Neural cell (in vitro differentiated cells): ENCODE results near the gene PROC. TPM values are rescaled to one million over a fixed set of nuclear protein-coding genes. Genes with fewer than 3 reads are reported as not detected.
A peak's percentile ranks its signal among the peaks of the same experiment; 100 is the strongest.

Experiments
- H2AFZ ChIP-seq: fragments of 200-600, 300-800 bp; sonication (generic), shearing (Covaris generic); 2 replicates; pipeline ENCODE4 v1.6.0; 2014; ENCODE audit warnings: low read depth, mild to moderate bottlenecking, antibody characterized with exemption, low read length, moderate library complexity
- H3F3A ChIP-seq: fragments of 200-600 bp; shearing (Covaris generic); 2 replicates; pipeline ENCODE4 v1.6.1; 2016; ENCODE audit warnings: mild to moderate bottlenecking, moderate library complexity, mixed read lengths, antibody characterized with exemption, low read length; ENCODE audit not compliant: insufficient read depth, poor library complexity, severe bottlenecking
- H3K27ac ChIP-seq: fragments of 200-600, 300-800 bp; sonication (generic), shearing (Covaris generic); 2 replicates; pipeline ENCODE4 v1.5.1; 2014; ENCODE audit warnings: mild to moderate bottlenecking, low read length, moderate library complexity
- H3K27me3 ChIP-seq: fragments of 300-800, 200-600 bp; sonication (generic), shearing (Covaris generic); 2 replicates; pipeline ENCODE4 v1.6.0; 2014; ENCODE audit warnings: mild to moderate bottlenecking, low read depth, low read length, moderate library complexity; ENCODE audit not compliant: insufficient read depth
- H3K36me3 ChIP-seq: fragments of 300-800, 200-600 bp; sonication (generic), shearing (Covaris generic); 2 replicates; pipeline ENCODE4 v1.5.1; 2014; ENCODE audit warnings: mild to moderate bottlenecking, antibody characterized with exemption, low read length, moderate library complexity; ENCODE audit not compliant: insufficient read depth
- H3K4me2 ChIP-seq: fragments of 300-800, 200-600 bp; sonication (generic), shearing (Covaris generic); 2 replicates; pipeline ENCODE4 v1.6.0; 2014; ENCODE audit warnings: mild to moderate bottlenecking, low read length
- H3K4me3 ChIP-seq: fragments of 300-800, 200-600 bp; sonication (generic), shearing (Covaris generic); 2 replicates; pipeline ENCODE4 v1.5.1; 2014; ENCODE audit warnings: mild to moderate bottlenecking, low read length, moderate library complexity
- H3K79me2 ChIP-seq: fragments of 200-600 bp; shearing (Covaris generic); replicated peaks from 2 replicates; pipeline ENCODE4 v1.6.0; 2014; ENCODE audit warnings: mild to moderate bottlenecking, low read length, moderate library complexity; ENCODE audit not compliant: insufficient read depth
- H3K9ac ChIP-seq: fragments of 300-800, 200-600 bp; sonication (generic), shearing (Covaris generic); 2 replicates; pipeline ENCODE4 v1.6.1; 2016; ENCODE audit warnings: mild to moderate bottlenecking, low read length, mixed read lengths
- H3K9me2 ChIP-seq: fragments of 200-600 bp; shearing (Covaris generic); 2 replicates; pipeline ENCODE4 v1.6.1; 2016; ENCODE audit warnings: mild to moderate bottlenecking, low read length, mixed read lengths; ENCODE audit not compliant: insufficient read depth
- H3K9me3 ChIP-seq: fragments of 200-600, 300-800 bp; sonication (generic), shearing (Covaris generic); 2 replicates; pipeline ENCODE4 v1.6.1; 2016; ENCODE audit warnings: mild to moderate bottlenecking, mixed run types, low read length, moderate library complexity, mixed read lengths
- H4K20me1 ChIP-seq: fragments of 200-600 bp; shearing (Covaris generic); 2 replicates; pipeline ENCODE4 v1.6.1; 2016; ENCODE audit warnings: mild to moderate bottlenecking, mixed run types; ENCODE audit not compliant: insufficient read depth
- EP300 ChIP-seq: fragments of 450-650 bp; conservative IDR thresholded peaks from 2 replicates; pipeline ENCODE4 v1.6.1; 2014; ENCODE audit warnings: antibody characterized with exemption, mild to moderate bottlenecking, moderate library complexity; ENCODE audit not compliant: poor library complexity, severe bottlenecking
- EZH2 ChIP-seq: fragments of 200-600, 300-800 bp; shearing (Covaris generic), sonication (generic); IDR thresholded peaks from 2 replicates; pipeline ENCODE4 v1.6.1; 2014; ENCODE audit warnings: antibody characterized with exemption, low read length, borderline replicate concordance, mild to moderate bottlenecking; ENCODE audit not compliant: insufficient read depth, poor library complexity, severe bottlenecking
- MXI1 ChIP-seq: fragments of 450-650 bp; conservative IDR thresholded peaks from 2 replicates; pipeline ENCODE4 v1.6.1; 2014; ENCODE audit warnings: antibody characterized with exemption, mild to moderate bottlenecking; ENCODE audit not compliant: poor library complexity, severe bottlenecking
- POLR2AphosphoS5 ChIP-seq: IDR thresholded peaks from 2 replicates; pipeline ENCODE4 v1.6.1; 2012
- RAD21 ChIP-seq: fragments of 450-650 bp; conservative IDR thresholded peaks from 2 replicates; pipeline ENCODE4 v1.6.1; 2014; ENCODE audit warnings: antibody characterized with exemption, mild to moderate bottlenecking, moderate library complexity
- REST ChIP-seq: IDR thresholded peaks from 2 replicates; pipeline ENCODE4 v1.6.1; 2012; ENCODE audit warnings: borderline replicate concordance
- SMC3 ChIP-seq: fragments of 450-650 bp; conservative IDR thresholded peaks from 2 replicates; pipeline ENCODE4 v1.6.1; 2014; ENCODE audit warnings: antibody characterized with exemption, mild to moderate bottlenecking, moderate library complexity; ENCODE audit not compliant: poor library complexity
- TAF1 ChIP-seq: IDR thresholded peaks from 2 replicates; pipeline ENCODE4 v1.6.1; 2012; ENCODE audit warnings: low read depth
- polyA plus RNA-seq: library from polyadenylated mRNA; depleted of rRNA; stranded (reverse); fragments of >200 nt; gene quantifications from 2 replicates; pipeline ENCODE4 v1.2.3, GENCODE V29; 2014
- TF ChIP-seq, protein P1 (sequence below): fragments of 450-650 bp; IDR thresholded peaks from 2 replicates; pipeline ENCODE4 v1.5.1; 2014; ENCODE audit warnings: antibody characterized with exemption, mild to moderate bottlenecking, moderate library complexity; ENCODE audit not compliant: poor library complexity, severe bottlenecking

PROC gene
- polyA plus RNA-seq, 1 donor from 2014 or later, result 0.33 TPM

- Histone ChIP-seq H3K9me2 (no peaks in the 10 kb centered on the region), H4K20me1 (no peaks in the 10 kb centered on the region), H3K9ac (peak overlapping the region; percentile 36), H3K4me2 (peak overlapping the region; percentile 25), H2AFZ (no peak overlapping the region), H3K9me3 (no peaks in the 10 kb centered on the region), H3K27ac (no peak overlapping the region), H3K27me3 (peaks cover 32% of the 10 kb centered on the region), H3K79me2 (no peaks in the 10 kb centered on the region), H3K36me3 (no peaks in the 10 kb centered on the region), H3K4me3 (peak overlapping the region; percentile 68), H3F3A (no peaks in the 10 kb centered on the region)
- no peak for TF ChIP-seq EP300
- no peak for TF ChIP-seq RAD21
- no peak for TF ChIP-seq MXI1
- no peak for TF ChIP-seq EZH2
- no peak for TF ChIP-seq POLR2AphosphoS5
- TF ChIP-seq REST, result no peak
- no peak for TF ChIP-seq SMC3
- TF ChIP-seq, protein P1, sequence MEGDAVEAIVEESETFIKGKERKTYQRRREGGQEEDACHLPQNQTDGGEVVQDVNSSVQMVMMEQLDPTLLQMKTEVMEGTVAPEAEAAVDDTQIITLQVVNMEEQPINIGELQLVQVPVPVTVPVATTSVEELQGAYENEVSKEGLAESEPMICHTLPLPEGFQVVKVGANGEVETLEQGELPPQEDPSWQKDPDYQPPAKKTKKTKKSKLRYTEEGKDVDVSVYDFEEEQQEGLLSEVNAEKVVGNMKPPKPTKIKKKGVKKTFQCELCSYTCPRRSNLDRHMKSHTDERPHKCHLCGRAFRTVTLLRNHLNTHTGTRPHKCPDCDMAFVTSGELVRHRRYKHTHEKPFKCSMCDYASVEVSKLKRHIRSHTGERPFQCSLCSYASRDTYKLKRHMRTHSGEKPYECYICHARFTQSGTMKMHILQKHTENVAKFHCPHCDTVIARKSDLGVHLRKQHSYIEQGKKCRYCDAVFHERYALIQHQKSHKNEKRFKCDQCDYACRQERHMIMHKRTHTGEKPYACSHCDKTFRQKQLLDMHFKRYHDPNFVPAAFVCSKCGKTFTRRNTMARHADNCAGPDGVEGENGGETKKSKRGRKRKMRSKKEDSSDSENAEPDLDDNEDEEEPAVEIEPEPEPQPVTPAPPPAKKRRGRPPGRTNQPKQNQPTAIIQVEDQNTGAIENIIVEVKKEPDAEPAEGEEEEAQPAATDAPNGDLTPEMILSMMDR, result no peak
- no peak for TF ChIP-seq TAF1
These were observed 4.6 kb downstream of the PROC start for GRCh38 chr2:127422559-127423477.

DNA sequence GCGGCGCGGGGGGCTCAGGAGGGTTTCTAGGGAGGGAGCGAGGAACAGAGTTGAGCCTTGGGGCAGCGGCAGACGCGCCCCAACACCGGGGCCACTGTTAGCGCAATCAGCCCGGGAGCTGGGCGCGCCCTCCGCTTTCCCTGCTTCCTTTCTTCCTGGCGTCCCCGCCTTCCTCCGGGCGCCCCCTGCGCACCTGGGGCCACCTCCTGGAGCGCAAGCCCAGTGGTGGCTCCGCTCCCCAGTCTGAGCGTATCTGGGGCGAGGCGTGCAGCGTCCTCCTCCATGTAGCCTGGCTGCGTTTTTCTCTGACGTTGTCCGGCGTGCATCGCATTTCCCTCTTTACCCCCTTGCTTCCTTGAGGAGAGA lies 5.2 kb downstream of the PROC start:
- Histone ChIP-seq H3K4me2 (peak overlapping the region; percentile 25), H2AFZ (no peak overlapping the region), H3K9me3 (no peaks in the 10 kb centered on the region), H3K4me3 (peak overlapping the region; percentile 68), H3K9ac (peak overlapping the region; percentile 36), H4K20me1 (no peaks in the 10 kb centered on the region), H3K79me2 (no peaks in the 10 kb centered on the region), H3K27ac (no peak overlapping the region), H3K27me3 (peaks cover 32% of the 10 kb centered on the region), H3F3A (no peaks in the 10 kb centered on the region), H3K9me2 (no peaks in the 10 kb centered on the region), H3K36me3 (no peaks in the 10 kb centered on the region)
- TF ChIP-seq EZH2 (peak; percentile 57), SMC3 (no peak)
